Left lung (tissue), 10 donors: ENCODE data around the gene IFI27. TPM values are rescaled to one million over a fixed set of nuclear protein-coding genes. Genes with fewer than 3 reads are reported as not detected.

Experiments
- ATAC-seq: fragments of 200-7000 bp; cut with Tn5 transposase; one replicate; pipeline ENCODE4 v1.9.1; 2020; ENCODE audit warnings: moderate library complexity
- DNase-seq, 4 donors: peaks; one replicate each; pipeline ENCODE4 v3.0.0-alpha.2; 2013 to 2020
- H3K27ac ChIP-seq, 2 donors: fragments of 200-600 bp; sonication (generic) in 1 of 2; one replicate each; pipeline versions ENCODE4 v1.5.0 to v1.8.0; 2020 to 2021
- H3K27me3 ChIP-seq, 2 donors: fragments of 200-600 bp; sonication (generic) in 1 of 2; one replicate each; pipeline versions ENCODE4 v1.5.0 to v1.8.0; 2020 to 2021
- H3K36me3 ChIP-seq, 2 donors: fragments of 200-600 bp; sonication (generic) in 1 of 2; one replicate each; pipeline versions ENCODE4 v1.5.0 to v1.8.0; 2020 to 2021
- H3K4me1 ChIP-seq, 2 donors: fragments of 200-600 bp; one replicate each; pipeline ENCODE4 v1.8.0; 2021
- H3K4me3 ChIP-seq, 2 donors: fragments of 200-600 bp; sonication (generic) in 1 of 2; one replicate each; pipeline versions ENCODE4 v1.5.0 to v1.8.0; 2020 to 2021; ENCODE audit warnings: mild to moderate bottlenecking in 1 of 2
- H3K9me3 ChIP-seq, 2 donors: fragments of 200-600 bp; sonication (generic) in 1 of 2; one replicate each; pipeline versions ENCODE4 v1.5.0 to v1.8.0; 2020 to 2021
- intact Hi-C, 2 donors: fragments of 100-400 bp; cut with DNase I; formaldehyde crosslinking; loops; one replicate each; pipeline versions ENCODE4 v1.11.2 to v1.14.2; 2022
- polyA plus RNA-seq, 6 donors: library from polyadenylated mRNA; unstranded; fragments of 120-200 nt; gene quantifications; one replicate each; pipeline ENCODE4 v1.2.1, GENCODE V29; 2013; ENCODE audit not compliant: insufficient read length in 6 of 6
- total RNA-seq, 2 donors: library from RNA; stranded (reverse); fragmentation: NEBNext Ultra II Directional; extraction: Animal tissue kit (Norgen Biotek cat#: 25700); gene quantifications; one replicate each; pipeline ENCODE4 v1.2.1, GENCODE V29; 2021
- TF ChIP-seq, protein P1 (sequence below), 2 donors: fragments of 200-600 bp; sonication (generic) in 1 of 2; IDR thresholded peaks; one replicate each; pipeline versions ENCODE4 v1.5.0 to v1.8.0; 2021; ENCODE audit warnings: antibody characterized with exemption in 2 of 2
- donor health status: DM: no; HTN: yes; CAD: no.
- donor health status: DM: no; HTN: no; CAD: no.

The IFI27 gene
- total and polyA plus RNA-seq, 8 donors: 11.6 to 394 (median 25.5) TPM

GRCh38 chr14:94132285-94132887 lies 21.9 kb downstream of the IFI27 start:
- H3K36me3 ChIP-seq: peaks cover 0 to 4% of the 10 kb centered on the region in 2 donors
- no peak overlapping the region for H3K27ac ChIP-seq
- intact Hi-C loops: loop anchor here in 1 of 2 donors (10.0 kb wide), 1 partner anchor 88 kb away; no protein-coding TSS in a partner anchor
- ATAC-seq (peak; percentile 28), DNase-seq (peak in 2 of 4 donors; percentile 49 to 74)
- TF ChIP-seq, protein P1, sequence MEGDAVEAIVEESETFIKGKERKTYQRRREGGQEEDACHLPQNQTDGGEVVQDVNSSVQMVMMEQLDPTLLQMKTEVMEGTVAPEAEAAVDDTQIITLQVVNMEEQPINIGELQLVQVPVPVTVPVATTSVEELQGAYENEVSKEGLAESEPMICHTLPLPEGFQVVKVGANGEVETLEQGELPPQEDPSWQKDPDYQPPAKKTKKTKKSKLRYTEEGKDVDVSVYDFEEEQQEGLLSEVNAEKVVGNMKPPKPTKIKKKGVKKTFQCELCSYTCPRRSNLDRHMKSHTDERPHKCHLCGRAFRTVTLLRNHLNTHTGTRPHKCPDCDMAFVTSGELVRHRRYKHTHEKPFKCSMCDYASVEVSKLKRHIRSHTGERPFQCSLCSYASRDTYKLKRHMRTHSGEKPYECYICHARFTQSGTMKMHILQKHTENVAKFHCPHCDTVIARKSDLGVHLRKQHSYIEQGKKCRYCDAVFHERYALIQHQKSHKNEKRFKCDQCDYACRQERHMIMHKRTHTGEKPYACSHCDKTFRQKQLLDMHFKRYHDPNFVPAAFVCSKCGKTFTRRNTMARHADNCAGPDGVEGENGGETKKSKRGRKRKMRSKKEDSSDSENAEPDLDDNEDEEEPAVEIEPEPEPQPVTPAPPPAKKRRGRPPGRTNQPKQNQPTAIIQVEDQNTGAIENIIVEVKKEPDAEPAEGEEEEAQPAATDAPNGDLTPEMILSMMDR (IDR thresholded peaks at IDR 0.05): peak; percentile 70 to 83
- peaks cover 0 to 12% of the 10 kb centered on the region in 2 donors for H3K4me1 ChIP-seq
- H3K4me3 ChIP-seq: no peak overlapping the region
- peaks cover 0 to 7% of the 10 kb centered on the region in 2 donors for H3K9me3 ChIP-seq
- peaks cover 0 to 5% of the 10 kb centered on the region in 2 donors for H3K27me3 ChIP-seq

- Histone ChIP-seq H3K4me1 (peaks cover 0 to 2% of the 10 kb centered on the region in 2 donors), H3K4me3 (no peak overlapping the region), H3K27me3 (peaks cover 0 to 5% of the 10 kb centered on the region in 2 donors), H3K36me3 (no peaks in the 10 kb centered on the region), H3K9me3 (peaks cover 0 to 7% of the 10 kb centered on the region in 2 donors), H3K27ac (no peak overlapping the region)
- ATAC-seq: no peak
- DNase-seq: no peak
- intact Hi-C loops: loop anchor here (5.0 to 10.0 kb wide), 2 partner anchors 91 to 103 kb away; no protein-coding TSS in a partner anchor
- TF ChIP-seq, protein P1 (IDR thresholded peaks at IDR 0.05): no peak
These were observed 24.9 kb downstream of the IFI27 start for GRCh38 chr14:94135476-94135875.

GRCh38 chr14:94136575-94137331 lies 26.2 kb downstream of the IFI27 start:
- Histone ChIP-seq H3K27me3 (peaks cover 0 to 1% of the 10 kb centered on the region in 2 donors), H3K27ac (no peak overlapping the region), H3K36me3 (no peaks in the 10 kb centered on the region), H3K4me1 (peaks cover 0 to 2% of the 10 kb centered on the region in 2 donors), H3K4me3 (no peak overlapping the region), H3K9me3 (peaks cover 0 to 7% of the 10 kb centered on the region in 2 donors)
- TF ChIP-seq, protein P1 (IDR thresholded peaks at IDR 0.05): peak; percentile 94 to 97
- DNase-seq: peak; percentile 70 to 93 (median 84)
- ATAC-seq: peak; percentile 96
- intact Hi-C loops: loop anchor here (5.0 to 10.0 kb wide), 2 partner anchors 92 to 104 kb away; no protein-coding TSS in a partner anchor

DNA sequence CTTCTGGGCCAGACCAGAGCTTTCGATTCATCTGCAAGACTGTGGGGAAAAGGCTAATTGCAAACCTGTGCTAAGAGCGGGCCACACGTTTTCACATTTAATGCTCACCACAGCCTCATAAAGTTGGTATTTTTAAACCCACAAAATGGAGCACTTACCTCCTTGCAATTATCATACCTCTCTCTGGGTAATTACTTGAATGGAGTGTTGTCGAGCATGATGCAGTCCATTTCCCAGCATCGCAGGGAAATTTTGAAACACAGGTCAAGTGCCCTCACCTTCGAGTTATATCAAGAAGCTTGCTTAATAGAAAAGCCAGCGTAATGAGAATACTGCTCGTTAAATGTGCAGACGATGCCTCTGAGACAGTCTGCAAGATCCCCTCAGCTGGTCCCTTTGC lies 27.7 kb downstream of the IFI27 start:
- ATAC-seq: peak; percentile 69
- TF ChIP-seq, protein P1 (IDR thresholded peaks at IDR 0.05): no peak
- intact Hi-C loops: loop anchor here (5.0 to 10.0 kb wide), 2 partner anchors 93 to 106 kb away; no protein-coding TSS in a partner anchor
- no peaks in the 10 kb centered on the region for H3K27me3 ChIP-seq
- H3K9me3 ChIP-seq: peaks cover 0 to 7% of the 10 kb centered on the region in 2 donors
- no peak overlapping the region for H3K27ac ChIP-seq
- no peak for DNase-seq
- H3K36me3 ChIP-seq: no peaks in the 10 kb centered on the region
- peaks cover 0 to 2% of the 10 kb centered on the region in 2 donors for H3K4me1 ChIP-seq
- no peak overlapping the region for H3K4me3 ChIP-seq

DNA sequence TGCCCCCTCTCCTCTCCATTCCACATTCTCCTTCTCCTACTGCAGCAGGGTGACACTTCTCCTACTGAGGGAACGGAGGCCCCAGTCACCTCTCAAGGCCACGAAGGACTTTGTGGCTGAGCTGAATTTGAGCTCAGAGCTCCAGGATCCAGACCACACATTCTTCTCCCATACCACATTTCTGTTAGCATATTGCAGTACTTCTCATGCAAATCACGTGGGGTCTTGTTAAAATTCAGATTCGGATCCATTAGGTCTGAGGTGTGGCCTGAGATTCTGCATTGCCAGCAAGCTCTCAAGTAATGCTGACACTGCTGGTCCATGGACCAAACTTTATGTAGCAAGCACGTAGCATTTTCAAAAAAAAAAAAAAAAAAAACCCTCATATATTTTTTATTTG lies 28.5 kb downstream of the IFI27 start:
- Histone ChIP-seq H3K27me3 (no peaks in the 10 kb centered on the region), H3K4me1 (peaks cover 0 to 2% of the 10 kb centered on the region in 2 donors), H3K9me3 (peaks cover 0 to 7% of the 10 kb centered on the region in 2 donors), H3K27ac (no peak overlapping the region), H3K36me3 (no peaks in the 10 kb centered on the region), H3K4me3 (no peak overlapping the region)
- TF ChIP-seq, protein P1 (IDR thresholded peaks at IDR 0.05): no peak
- intact Hi-C loops: loop anchor here (5.0 to 10.0 kb wide), 2 partner anchors 94 to 107 kb away; no protein-coding TSS in a partner anchor
- DNase-seq: no peak
- ATAC-seq: no peak
